K562 (cell line): ENCODE data around the gene ING4. TPM values are rescaled to one million over a fixed set of nuclear protein-coding genes. Genes with fewer than 3 reads are reported as not detected.

ENCODE experiments used
- ATAC-seq: fragments of 200-7000 bp; cut with Tn5 transposase; 3 replicates; pipeline ENCODE4 v1.9.1; 2020; ENCODE audit warnings: moderate library complexity
- BruUV-seq: library from RNA; stranded (reverse); fragments of 400-500 nt; replicated peaks from 2 replicates; lab custom pipeline; 2021; lab: Mats Ljungman, UMichigan
- CTCF ChIA-PET: fragments of 300-600 bp; formaldehyde crosslinking; extraction: SDS; loops from one replicate; lab custom pipeline; 2021; ENCODE audit warnings: low intra/inter-chr PET ratio; lab: Yijun Ruan, JAX
- POLR2A ChIA-PET: fragments of 300-600, 350-650 bp; sonication (Branson Sonifier 250); formaldehyde crosslinking; extraction: SDS; loops from one replicate; lab custom pipeline; 2021; ENCODE audit warnings: antibody characterized with exemption, inconsistent platforms; lab: Yijun Ruan, JAX
- DNase-seq, 4 experiments: peaks; one replicate each; pipeline versions ENCODE4 v3.0.0 to v3.0.0-alpha.2; 2011 to 2018; ENCODE audit warnings: low spot score in 3 of 4, mixed read lengths in 3 of 4; ENCODE audit errors: extremely low read depth in 1 of 4
- FAIRE-seq: peaks from 2 replicates; lab custom pipeline; 2011; peaks lifted over from hg19 to GRCh38; lab: Jason Lieb, UNC
- H2AFZ ChIP-seq: 2 replicates; pipeline ENCODE4 v1.6.0; 2011; ENCODE audit warnings: low read depth, low read length, control low read depth, inconsistent platforms
- H3K27ac ChIP-seq: fragments of 200-600 bp; 3 replicates; pipeline ENCODE4 v1.8.0; 2011; ENCODE audit warnings: low read depth, mild to moderate bottlenecking, control low read depth, inconsistent platforms, low read length, moderate library complexity, mixed read lengths; ENCODE audit errors: extremely low read depth
- H3K27me3 ChIP-seq, 2 experiments: fragments of 300-600 bp in 1 of 2; 2 replicates in 1 of 2; 3 replicates in 1 of 2; pipeline versions ENCODE4 v1.6.0 to v1.8.0; 2011; ENCODE audit warnings: inconsistent platforms in 2 of 2, low read length in 2 of 2, mild to moderate bottlenecking in 1 of 2, mixed read lengths in 1 of 2, moderate library complexity in 1 of 2; ENCODE audit not compliant: control insufficient read depth in 2 of 2, insufficient read depth in 2 of 2
- H3K36me3 ChIP-seq: fragments of 300-600 bp; 3 replicates; pipeline ENCODE4 v1.8.0; 2011; ENCODE audit warnings: mild to moderate bottlenecking, low read length, inconsistent platforms; ENCODE audit not compliant: control insufficient read depth, insufficient read depth
- H3K4me1 ChIP-seq, 2 experiments: fragments of 200-600 bp in 1 of 2; replicated peaks in 1 of 2; 2 replicates in 1 of 2; 3 replicates in 1 of 2; pipeline versions ENCODE4 v1.5.1 to v1.8.0; 2011; ENCODE audit warnings: inconsistent platforms in 2 of 2, low read length in 2 of 2, mild to moderate bottlenecking in 1 of 2, mixed read lengths in 1 of 2, moderate library complexity in 1 of 2; ENCODE audit not compliant: control insufficient read depth in 2 of 2, insufficient read depth in 2 of 2
- H3K4me2 ChIP-seq: 2 replicates; pipeline ENCODE4 v1.6.1; 2011; ENCODE audit warnings: low read length, control low read depth, inconsistent platforms, mixed read lengths; ENCODE audit not compliant: insufficient read depth
- H3K4me3 ChIP-seq: fragments of 200-600 bp; sonication (generic), shearing (Covaris generic); 2 replicates; pipeline ENCODE4 v1.5.1; 2016; ENCODE audit warnings: control low read depth, inconsistent platforms
- H3K79me2 ChIP-seq: fragments of 200-600 bp; 3 replicates; pipeline ENCODE4 v1.8.0; 2011; ENCODE audit warnings: low read length, inconsistent platforms; ENCODE audit not compliant: control insufficient read depth, insufficient read depth
- H3K9ac ChIP-seq, 2 experiments: 2 replicates each; pipeline versions ENCODE4 v1.6.0 to v1.6.1; 2011; ENCODE audit warnings: low read depth in 2 of 2, low read length in 2 of 2, control low read depth in 1 of 2, inconsistent platforms in 1 of 2, mild to moderate bottlenecking in 1 of 2, mixed read lengths in 1 of 2; ENCODE audit not compliant: insufficient read depth in 1 of 2
- H3K9me1 ChIP-seq: one replicate; pipeline ENCODE4 v1.6.0; 2011; ENCODE audit warnings: inconsistent platforms, mild to moderate bottlenecking, low read length, moderate library complexity; ENCODE audit not compliant: control insufficient read depth, insufficient read depth
- H3K9me3 ChIP-seq: replicated peaks from 2 replicates; pipeline ENCODE4 v1.5.1; 2011; ENCODE audit warnings: low read depth, low read length, inconsistent platforms; ENCODE audit not compliant: control insufficient read depth, insufficient read depth
- H4K20me1 ChIP-seq: replicated peaks from 2 replicates; pipeline ENCODE4 v1.6.1; 2011; ENCODE audit warnings: low read length, inconsistent platforms, mixed read lengths; ENCODE audit not compliant: control insufficient read depth, insufficient read depth
- CCAR2 ChIP-seq: fragments of 200-400 bp; formaldehyde crosslinking; IDR thresholded peaks from 2 replicates; pipeline ENCODE4 v1.6.1; 2017; ENCODE audit warnings: mild to moderate bottlenecking, low read depth, low read length
- CREM ChIP-seq: IDR thresholded peaks from 2 replicates; pipeline ENCODE4 v1.6.1; 2014; ENCODE audit warnings: antibody characterized with exemption, low read depth
- FOXP1 ChIP-seq: sonication (generic); formaldehyde crosslinking; IDR thresholded peaks from 2 replicates; pipeline ENCODE4 v1.8.0; 2022; ENCODE audit warnings: mild to moderate bottlenecking, missing genetic modification reagents
- GABPA ChIP-seq: fragments of 200-800 bp; sonication (Bioruptor generic); conservative IDR thresholded peaks from 2 replicates; pipeline ENCODE4 v1.6.1; 2016; ENCODE audit warnings: low read depth, missing genetic modification characterization, missing compliant biosample characterization
- IRF1 ChIP-seq: sonication (generic); formaldehyde crosslinking; IDR thresholded peaks from 2 replicates; pipeline ENCODE4 v1.8.0; 2022; ENCODE audit warnings: missing genetic modification reagents, mild to moderate bottlenecking, borderline replicate concordance
- KLF16 ChIP-seq: IDR thresholded peaks from 2 replicates; pipeline ENCODE4 v1.6.1; 2016; ENCODE audit warnings: antibody characterized with exemption
- MBD1 ChIP-seq: fragments of 250-450 bp; sonication (Bioruptor Pico); IDR thresholded peaks from 2 replicates; pipeline ENCODE4 v1.8.0; 2022; ENCODE audit warnings: inconsistent platforms
- RCOR1 ChIP-seq, 2 experiments: IDR thresholded peaks; 2 replicates each; pipeline ENCODE4 v1.6.1; 2012; ENCODE audit warnings: low read depth in 2 of 2, low read length in 2 of 2, borderline replicate concordance in 1 of 2, improper control_type of control experiment in 1 of 2
- ZBTB17 ChIP-seq: fragments of 450-650 bp; formaldehyde crosslinking; IDR thresholded peaks from 2 replicates; pipeline ENCODE4 v1.4.0; 2020; ENCODE audit warnings: mild to moderate bottlenecking
- ZNF165 ChIP-seq: fragments of 250-450 bp; sonication (Bioruptor Pico); IDR thresholded peaks from 2 replicates; pipeline ENCODE4 v1.4.0; 2020; ENCODE audit warnings: borderline replicate concordance
- WGBS: fragments of 100-300 bp; shearing (Covaris generic); methylation state at CpG from one replicate; pipeline ENCODE4 v1.1.6; 2016; ENCODE audit warnings: low coverage, mixed read lengths; ENCODE audit not compliant: insufficient coverage; ENCODE audit errors: missing lambda C conversion rate; 5-methylcytosine and 5-hydroxymethylcytosine counted together
- in situ Hi-C: fragments of 300-500 bp; cut with MboI; formaldehyde crosslinking; loops from 4 replicates; pipeline ENCODE4 v1.15.0; 2018; ENCODE audit warnings: inconsistent platforms, mixed read lengths
- intact Hi-C: fragments of 100-400 bp; cut with micrococcal nuclease; formaldehyde crosslinking; loops from 2 replicates; pipeline ENCODE4 v1.14.2; 2022
- polyA plus RNA-seq, 8 experiments: library from polyadenylated mRNA; depleted of rRNA in 4 of 8; stranded (reverse) in 5 of 8; unstranded in 3 of 8; fragments of >200 nt; fragmentation: Nextera tagmentation in 2 of 8; fragmentation: Illumina TruSeq in 1 of 8; extraction: Ambion mirVana in 2 of 8; extraction: Trizol in 1 of 8; gene quantifications; 2 replicates each; pipeline versions ENCODE4 v1.2.1 to v1.2.3, GENCODE V29; 2011 to 2014; ENCODE audit warnings: inconsistent platforms in 1 of 8, missing spikeins in 1 of 8
- total RNA-seq, 7 experiments: library from RNA; depleted of rRNA in 6 of 7; stranded (reverse); fragments of >200 nt in 6 of 7; fragmentation: Illumina TruSeq in 2 of 7; extraction: Trizol in 2 of 7; gene quantifications; 2 replicates each; pipeline versions ENCODE4 v1.2.1 to v1.2.3, GENCODE V29; 2011 to 2021; ENCODE audit warnings: low replicate concordance in 1 of 7
- TF ChIP-seq, protein P1 (sequence below): fragments of 200-800 bp; sonication (Bioruptor generic); IDR thresholded peaks from 2 replicates; pipeline ENCODE4 v1.6.1; 2017; ENCODE audit warnings: missing genetic modification characterization, missing compliant biosample characterization
- TF ChIP-seq, protein P2 (sequence below): fragments of 450-650 bp; formaldehyde crosslinking; IDR thresholded peaks from 2 replicates; pipeline ENCODE4 v1.4.0; 2020; ENCODE audit warnings: mild to moderate bottlenecking, moderate library complexity

The ING4 gene
- total and polyA plus RNA-seq, 9 of the 15 experiments (the other 6 are each of a cell fraction or from before 2014, with no cell fraction given), result 6.6 to 30.2 (median 15.7) TPM

GRCh38 chr12:6635856-6636531, 26.9 kb downstream of the ING4 start, which contains the start of gene LPAR5:
Gene LPAR5 (minus strand): TSS chr12:6635959. CDS start chr12:6621248, 14,711 bp downstream.
- peak within 1 kb of the TSS; percentile 76 for H3K27ac ChIP-seq
- CTCF ChIA-PET, result no interaction called here
- ATAC-seq, result peak; percentile 93
- peak within 1 kb of the TSS; percentile 51 for H3K4me3 ChIP-seq
- peak within 1 kb of the TSS; percentile 78 for H3K4me2 ChIP-seq
- H3K79me2 ChIP-seq, result peaks cover 37% of the 10 kb centered on the region
- H4K20me1 ChIP-seq, result no peaks in the 10 kb centered on the region
- intact Hi-C loops, result no loop called here
- no peaks in the 10 kb centered on the region for H3K9me1 ChIP-seq
- peak within 1 kb of the TSS; percentile 74; the same call in 1 of the 2 replicates for H2AFZ ChIP-seq
- POLR2A ChIA-PET, result interaction anchor here (0.8 to 0.9 kb wide), 3 partner anchors 9 to 53 kb away, joined by 3 read pairs; partner anchors contain the start of gene ZNF384
- FAIRE-seq, result peak; percentile 84
- BruUV-seq, result TSS peak; percentile 93
- no peaks in the 10 kb centered on the region for H3K27me3 ChIP-seq
- H3K4me1 ChIP-seq, result peaks cover 55 to 61% of the 10 kb centered on the region in 2 experiments; a peak in 4 of 5 replicates
- 5% methylated on average over 17 of the region's 18 CpGs for WGBS
- peak; percentile 75 to 86 (median 78) for DNase-seq
- H3K9ac ChIP-seq, result peak within 1 kb of the TSS; percentile 78 to 85
- H3K36me3 ChIP-seq, result no peaks in the 10 kb centered on the region; the same call in 2 of the 3 replicates
- H3K9me3 ChIP-seq, result no peaks in the 10 kb centered on the region; the same call in 1 of the 2 replicates
- in situ Hi-C loops, result no loop called here
- TF ChIP-seq RCOR1 (IDR thresholded peaks at IDR 0.05; ENCODE audit: borderline replicate concordance in 1 of 2, low read depth in 2 of 2, low read length in 2 of 2) (peak in 1 of 2 experiments; percentile 78; a peak in 2 of 4 replicates), CREM (0 out of 2 replicates have a peak, but pooled peaks have one; percentile 11), KLF16 (peak; percentile 91), IRF1 (CRISPR knock-in tag) (no peak), GABPA (tag) (0 out of 2 replicates have a peak, but pooled peaks have one; percentile 6), CCAR2 (no peak), ZBTB17 (CRISPR knock-in tag) (peak; percentile 90), ZNF165 (CRISPR knock-in tag) (no peak), FOXP1 (peak; percentile 48; the same call in 1 of the 2 replicates), MBD1 (CRISPR knock-in tag) (no peak)
- TF ChIP-seq, protein P1, sequence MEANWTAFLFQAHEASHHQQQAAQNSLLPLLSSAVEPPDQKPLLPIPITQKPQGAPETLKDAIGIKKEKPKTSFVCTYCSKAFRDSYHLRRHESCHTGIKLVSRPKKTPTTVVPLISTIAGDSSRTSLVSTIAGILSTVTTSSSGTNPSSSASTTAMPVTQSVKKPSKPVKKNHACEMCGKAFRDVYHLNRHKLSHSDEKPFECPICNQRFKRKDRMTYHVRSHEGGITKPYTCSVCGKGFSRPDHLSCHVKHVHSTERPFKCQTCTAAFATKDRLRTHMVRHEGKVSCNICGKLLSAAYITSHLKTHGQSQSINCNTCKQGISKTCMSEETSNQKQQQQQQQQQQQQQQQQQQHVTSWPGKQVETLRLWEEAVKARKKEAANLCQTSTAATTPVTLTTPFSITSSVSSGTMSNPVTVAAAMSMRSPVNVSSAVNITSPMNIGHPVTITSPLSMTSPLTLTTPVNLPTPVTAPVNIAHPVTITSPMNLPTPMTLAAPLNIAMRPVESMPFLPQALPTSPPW, result peak; percentile 56; the same call in 1 of the 2 replicates
- TF ChIP-seq, protein P2, sequence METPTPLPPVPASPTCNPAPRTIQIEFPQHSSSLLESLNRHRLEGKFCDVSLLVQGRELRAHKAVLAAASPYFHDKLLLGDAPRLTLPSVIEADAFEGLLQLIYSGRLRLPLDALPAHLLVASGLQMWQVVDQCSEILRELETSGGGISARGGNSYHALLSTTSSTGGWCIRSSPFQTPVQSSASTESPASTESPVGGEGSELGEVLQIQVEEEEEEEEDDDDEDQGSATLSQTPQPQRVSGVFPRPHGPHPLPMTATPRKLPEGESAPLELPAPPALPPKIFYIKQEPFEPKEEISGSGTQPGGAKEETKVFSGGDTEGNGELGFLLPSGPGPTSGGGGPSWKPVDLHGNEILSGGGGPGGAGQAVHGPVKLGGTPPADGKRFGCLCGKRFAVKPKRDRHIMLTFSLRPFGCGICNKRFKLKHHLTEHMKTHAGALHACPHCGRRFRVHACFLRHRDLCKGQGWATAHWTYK (CRISPR knock-in tag), result no peak
